HG03060 (cell line): ENCODE results near the gene C12orf76.
A peak's percentile ranks its signal among the peaks of the same experiment; 100 is the strongest.
"Not testable (repeated sequence)": the region's sequence is repeated elsewhere in the genome, so short reads cannot be mapped to it uniquely, and the experiment has no call there.

Source experiments
- ATAC-seq: cut with Tn5 transposase; IDR thresholded peaks from one replicate; pipeline ENCODE4 v1.9.1; 2021; ENCODE audit warnings: low read depth, moderate number of reproducible peaks; ENCODE audit not compliant: unreplicated experiment

C12orf76 gene

DNA sequence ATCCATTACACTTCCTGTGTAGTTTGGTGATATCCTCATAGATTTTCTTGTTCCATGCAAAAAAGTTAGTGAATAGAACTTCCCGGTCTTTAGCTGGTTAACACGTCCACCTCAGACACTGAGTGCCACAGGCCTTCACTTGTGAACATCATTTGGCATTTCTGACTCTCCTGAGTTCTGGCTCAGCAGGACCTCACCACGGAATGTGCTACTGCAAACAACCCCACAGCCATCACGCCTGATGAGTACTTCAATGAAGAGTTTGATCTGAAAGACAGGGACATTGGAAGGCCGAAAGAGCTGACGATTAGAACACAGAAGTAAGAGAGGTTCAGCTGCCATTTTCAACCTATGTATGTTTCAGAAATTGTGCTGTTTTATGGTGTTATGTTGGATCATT lies 20.0 kb downstream of the C12orf76 start:
- ATAC-seq: no peak

- ATAC-seq: no peak
These were observed 24.3 kb downstream of the C12orf76 start for GRCh38 chr12:110024051-110024450.

DNA sequence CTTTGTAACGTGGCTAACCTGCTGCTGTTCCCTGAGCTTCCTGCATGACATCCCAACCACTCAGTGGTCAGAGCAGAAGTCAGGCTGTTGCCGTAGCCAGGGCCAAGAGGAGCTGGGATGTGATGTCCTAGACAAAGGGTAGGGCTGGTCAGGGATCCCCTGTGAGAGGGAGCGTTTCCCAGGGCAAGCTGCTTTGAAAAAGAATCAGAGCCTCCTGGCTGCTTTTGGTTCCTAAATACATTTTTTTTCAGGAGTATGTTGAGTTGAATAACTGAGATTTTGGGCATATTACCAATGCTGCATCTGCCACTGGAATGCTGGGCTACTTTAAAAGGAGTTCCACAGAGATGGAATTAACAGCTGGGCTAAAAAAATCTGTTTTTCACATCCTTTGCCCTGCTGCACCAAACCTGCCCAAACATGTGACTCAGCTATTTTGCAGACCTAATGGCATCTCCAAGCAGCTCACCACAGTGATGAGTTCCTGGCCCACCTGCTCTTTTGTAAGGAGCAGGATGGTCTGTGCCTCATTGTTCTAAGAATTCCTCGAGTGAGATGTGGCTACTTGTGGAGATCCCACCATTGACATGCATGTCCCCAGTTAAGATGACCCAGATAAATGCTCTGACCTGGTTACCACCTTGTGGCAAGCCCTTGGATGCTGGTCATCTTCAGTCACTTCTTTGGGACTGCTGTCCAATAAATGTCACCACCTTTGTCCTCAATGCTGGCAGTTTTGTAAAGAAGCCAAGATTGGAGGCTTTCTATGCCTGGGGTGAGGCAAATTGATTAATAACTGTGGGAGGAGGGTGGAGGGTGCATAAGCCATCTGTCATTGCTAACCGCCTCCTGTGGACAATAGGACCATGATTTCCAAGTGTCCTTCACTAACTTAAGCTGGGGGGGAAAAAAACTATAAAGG lies 25.0 kb downstream of the C12orf76 start:
- ATAC-seq: no peak

GRCh38 chr12:110020956-110021355 lies 27.4 kb downstream of the C12orf76 start:
- no peak for ATAC-seq

DNA sequence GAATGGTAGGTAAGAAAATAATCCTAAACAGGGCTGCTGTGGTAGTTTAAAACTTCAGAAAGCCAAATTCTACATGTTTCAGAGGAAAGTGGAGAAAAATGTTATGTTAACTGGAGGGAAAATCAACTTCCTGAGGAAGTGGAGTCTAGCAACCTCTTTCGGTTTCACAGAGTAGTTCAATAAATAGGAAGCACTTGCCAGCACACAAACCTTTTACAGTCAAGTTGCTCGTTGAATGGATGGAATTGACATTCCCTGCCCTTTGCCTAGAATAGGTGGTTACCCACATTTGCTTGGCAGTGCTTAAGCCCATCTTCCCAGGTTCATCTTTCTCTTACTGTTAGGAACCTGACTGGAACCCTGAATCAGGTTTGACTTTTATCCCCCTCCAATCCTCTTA lies 33.2 kb downstream of the C12orf76 start:
- no peak for ATAC-seq

DNA sequence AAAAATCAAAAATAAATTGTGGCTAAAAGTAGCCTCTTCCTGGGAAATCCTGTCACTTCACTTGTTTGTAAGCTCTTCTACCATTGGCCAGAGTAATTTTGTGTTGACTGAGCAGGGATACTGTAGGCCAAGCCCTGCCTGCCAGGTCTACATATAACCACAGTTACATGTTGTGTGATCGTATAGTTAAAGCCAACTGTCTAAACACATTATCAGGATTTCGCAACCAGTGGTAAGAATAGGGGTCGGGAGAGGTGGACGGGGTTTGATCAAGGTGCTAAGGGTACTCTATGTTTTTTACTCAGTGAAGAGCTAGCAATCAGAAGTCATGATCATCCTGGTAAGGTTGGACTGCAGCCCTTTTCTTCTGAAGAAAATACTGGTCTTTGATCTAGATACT lies 35.7 kb downstream of the C12orf76 start:
- no peak for ATAC-seq

DNA sequence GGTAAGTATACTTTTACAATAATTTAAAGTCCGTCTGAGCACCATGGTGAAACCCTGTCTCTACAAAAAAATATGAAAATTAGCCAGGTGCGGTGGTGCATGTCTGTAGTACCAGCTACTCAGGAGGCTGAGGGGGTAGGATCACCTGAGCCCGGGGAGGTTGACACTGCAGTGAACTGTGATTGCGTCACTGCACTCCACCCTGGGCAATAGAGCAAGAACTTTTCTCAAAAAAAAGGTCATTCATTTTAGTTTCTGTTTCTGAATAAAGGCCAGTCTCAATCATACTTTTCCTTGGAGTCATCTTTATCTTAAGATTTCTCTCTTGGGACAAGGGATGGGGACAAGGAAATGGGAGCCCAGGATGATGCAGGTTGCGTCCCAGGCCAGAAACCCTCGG lies 36.2 kb downstream of the C12orf76 start:
- no peak for ATAC-seq

DNA sequence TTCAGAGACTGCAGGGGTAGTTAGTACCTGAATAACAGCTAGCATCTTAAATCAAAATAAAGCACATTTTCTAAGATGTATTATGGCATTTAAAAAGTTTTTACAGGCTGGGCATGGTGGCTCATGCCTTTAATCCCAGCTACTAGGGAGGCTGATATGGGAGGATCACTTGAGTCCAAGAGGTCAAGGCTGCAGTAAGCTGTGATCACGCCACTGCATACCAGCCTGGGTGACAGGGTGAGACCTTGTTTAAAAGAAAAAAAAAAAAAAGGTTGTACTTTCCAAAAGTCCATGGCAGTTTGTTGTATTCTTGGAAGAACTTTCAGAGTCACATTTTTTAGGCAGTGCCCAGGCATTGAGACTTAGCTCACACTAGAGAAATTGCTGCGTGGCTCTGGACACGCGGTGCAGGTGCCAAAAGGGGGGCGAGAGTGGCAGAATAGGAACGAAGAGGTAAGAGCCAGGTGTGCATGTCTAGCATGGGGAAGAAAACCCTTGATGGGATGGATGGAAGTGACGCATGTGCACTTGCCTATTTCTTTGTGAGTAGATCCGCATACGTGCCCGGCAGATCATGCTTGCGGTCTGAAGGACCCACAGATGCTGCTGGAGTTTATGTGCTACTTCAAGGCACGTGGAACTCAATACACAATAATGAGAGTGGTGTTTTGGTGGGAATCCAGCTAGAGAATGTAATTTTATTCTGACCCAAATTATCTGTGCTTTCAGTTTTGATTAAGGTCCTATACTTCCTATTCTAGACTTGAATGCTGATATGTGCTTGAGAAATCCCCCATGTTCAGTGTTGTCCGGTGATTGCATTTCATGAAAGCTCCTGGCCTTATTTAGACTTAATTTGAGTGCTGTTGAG lies 37.2 kb downstream of the C12orf76 start:
- no peak for ATAC-seq

DNA sequence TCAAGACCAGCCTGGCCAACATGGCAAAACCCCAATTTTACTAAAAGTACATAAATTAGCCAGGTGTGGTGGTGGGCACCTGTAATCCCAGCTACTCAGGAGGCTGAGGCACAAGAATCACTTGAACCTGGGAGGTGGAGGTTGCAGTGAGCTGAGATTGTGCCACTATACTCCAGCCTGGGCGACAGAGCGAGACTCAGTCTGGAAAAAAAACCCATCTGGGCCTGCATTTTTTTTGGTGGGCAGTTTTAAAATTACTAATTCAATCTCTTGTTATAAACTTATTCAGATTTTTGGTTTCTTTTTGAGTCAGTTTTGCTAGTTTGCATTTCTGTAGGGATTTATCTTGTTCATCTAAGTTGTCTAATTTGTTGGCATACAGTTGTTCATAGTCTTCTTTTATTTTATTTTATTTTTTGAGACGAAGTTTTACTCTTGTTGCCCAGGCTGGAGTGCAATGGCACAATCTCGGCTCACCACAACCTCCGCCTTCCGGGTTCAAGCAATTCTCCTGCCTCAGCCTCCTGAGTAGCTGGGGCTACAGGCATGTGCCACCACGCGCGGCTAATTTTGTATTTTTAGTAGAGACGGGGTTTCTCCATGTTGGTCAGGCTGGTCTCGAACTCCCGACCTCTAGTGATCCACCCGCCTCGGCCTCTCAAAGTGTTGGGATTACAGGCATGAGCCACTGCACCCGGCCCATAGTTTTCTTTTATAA lies 39.5 kb downstream of the C12orf76 start:
- ATAC-seq: not testable (repeated sequence)

- no peak for ATAC-seq
These were observed 40.4 kb downstream of the C12orf76 start for GRCh38 chr12:110007881-110008280.

DNA sequence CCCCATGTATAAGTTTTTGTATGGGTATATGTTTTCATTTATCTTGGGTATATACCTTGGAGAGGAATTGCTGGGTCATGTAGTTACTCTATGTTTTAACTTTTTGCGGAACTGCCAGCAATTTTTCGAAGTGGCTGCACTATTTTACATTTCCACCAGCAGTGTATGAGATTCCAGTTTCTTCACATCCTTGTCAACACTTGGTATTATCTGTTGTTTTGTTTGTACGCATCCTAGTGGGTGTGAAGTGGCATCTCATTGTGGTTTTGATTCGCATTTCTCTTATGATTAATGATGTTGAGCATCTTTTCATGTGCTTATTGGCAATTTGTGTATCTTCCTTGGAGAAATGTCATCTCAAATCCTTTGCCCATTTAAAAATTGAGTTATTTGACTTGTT lies 42.2 kb downstream of the C12orf76 start:
- ATAC-seq: no peak

DNA sequence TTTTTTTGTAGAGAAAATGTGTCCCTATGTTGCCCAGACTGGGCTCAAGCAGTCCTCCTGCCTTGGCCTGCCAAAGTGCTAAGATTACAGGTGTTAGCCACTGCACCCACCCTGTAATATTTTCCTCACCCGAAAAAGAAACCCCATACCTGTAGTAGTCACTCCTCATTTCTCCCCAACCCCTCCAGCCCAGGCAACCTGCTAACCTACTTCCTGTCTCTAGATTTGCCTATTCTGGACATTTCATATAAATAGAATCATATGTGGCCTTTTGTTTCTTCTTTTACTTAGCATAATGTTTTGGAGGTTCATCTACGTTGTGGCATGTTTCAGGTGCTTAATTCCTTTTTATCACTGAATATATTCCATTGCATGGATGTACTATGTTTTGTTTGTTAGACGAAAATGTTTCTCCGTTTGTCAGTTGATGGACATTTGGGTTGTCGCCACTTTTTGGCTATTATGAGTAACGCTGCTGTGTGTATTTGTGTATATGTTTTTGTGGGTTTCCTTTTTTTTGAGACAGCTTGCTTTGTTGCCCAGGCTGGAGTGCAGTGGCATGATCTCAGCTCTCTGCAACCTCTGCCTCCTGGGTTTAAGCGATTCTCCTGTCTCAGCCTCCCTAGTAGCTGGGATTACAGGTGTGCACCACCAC lies 42.9 kb downstream of the C12orf76 start:
- no peak for ATAC-seq

DNA sequence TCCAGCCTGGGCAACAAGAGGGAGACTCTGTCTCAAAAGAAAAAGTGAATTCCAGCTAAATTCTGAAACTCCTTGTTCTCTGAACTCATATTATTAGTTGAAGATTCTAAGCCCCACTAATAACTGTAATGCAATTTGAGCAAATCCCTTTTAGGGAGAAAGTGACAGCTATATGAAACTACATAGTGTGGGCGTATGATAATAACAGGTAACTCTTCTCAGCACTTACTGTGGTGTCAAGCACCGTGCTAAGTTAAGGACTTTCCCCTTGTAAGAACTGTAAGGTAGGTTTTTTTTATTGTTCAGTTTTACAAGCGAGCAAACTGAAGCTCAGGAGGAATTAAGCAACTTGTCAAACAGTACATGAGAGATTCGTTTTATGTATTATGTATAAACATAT lies 43.7 kb downstream of the C12orf76 start:
- no peak for ATAC-seq

DNA sequence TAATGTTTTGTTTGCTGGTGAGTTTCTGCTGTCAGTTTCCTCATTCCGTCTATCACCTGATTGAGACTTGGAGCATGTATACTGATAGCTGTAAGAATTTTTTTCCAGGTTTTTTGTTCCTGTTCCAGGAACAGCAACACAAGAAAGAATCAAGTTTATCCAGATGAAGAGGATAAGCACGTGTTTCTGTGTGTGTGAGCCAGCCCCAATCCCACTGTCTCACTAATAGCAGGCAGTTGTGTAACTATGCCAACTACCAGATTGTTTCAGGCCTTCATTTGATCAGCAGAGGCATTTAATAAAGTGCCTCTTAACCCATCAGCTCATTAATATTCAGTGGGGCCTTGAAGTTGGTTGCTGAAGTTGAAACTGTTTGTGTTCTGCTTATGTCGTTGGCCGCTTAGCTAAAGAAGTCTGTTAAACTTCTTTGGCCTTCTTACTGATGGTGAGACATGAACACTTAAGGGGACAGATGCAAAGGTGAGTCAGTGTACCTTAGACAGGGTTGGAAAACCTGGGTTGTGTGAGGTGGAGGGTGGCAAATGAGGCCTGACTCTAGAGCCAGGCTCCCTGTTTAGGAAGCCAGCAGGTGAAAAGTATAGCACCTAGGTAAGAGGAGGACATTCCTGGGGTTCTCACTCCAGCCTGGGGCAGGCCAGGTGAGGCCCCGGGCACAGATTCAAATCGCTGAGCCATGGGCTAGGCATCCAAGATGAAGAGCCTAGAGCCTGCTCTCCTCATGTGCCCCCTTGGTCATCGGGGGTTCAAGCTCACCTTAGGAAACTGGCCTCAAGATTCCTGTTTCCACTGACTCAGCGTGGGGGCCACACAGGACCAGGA lies 45.4 kb downstream of the C12orf76 start:
- ATAC-seq: no peak

GRCh38 chr12:110001596-110001995 lies 46.7 kb downstream of the C12orf76 start:
- ATAC-seq: no peak

- ATAC-seq: no peak
These were observed 48.3 kb downstream of the C12orf76 start for GRCh38 chr12:109999983-110000505.

GRCh38 chr12:109999649-109999971 lies 48.7 kb downstream of the C12orf76 start:
- ATAC-seq: no peak

DNA sequence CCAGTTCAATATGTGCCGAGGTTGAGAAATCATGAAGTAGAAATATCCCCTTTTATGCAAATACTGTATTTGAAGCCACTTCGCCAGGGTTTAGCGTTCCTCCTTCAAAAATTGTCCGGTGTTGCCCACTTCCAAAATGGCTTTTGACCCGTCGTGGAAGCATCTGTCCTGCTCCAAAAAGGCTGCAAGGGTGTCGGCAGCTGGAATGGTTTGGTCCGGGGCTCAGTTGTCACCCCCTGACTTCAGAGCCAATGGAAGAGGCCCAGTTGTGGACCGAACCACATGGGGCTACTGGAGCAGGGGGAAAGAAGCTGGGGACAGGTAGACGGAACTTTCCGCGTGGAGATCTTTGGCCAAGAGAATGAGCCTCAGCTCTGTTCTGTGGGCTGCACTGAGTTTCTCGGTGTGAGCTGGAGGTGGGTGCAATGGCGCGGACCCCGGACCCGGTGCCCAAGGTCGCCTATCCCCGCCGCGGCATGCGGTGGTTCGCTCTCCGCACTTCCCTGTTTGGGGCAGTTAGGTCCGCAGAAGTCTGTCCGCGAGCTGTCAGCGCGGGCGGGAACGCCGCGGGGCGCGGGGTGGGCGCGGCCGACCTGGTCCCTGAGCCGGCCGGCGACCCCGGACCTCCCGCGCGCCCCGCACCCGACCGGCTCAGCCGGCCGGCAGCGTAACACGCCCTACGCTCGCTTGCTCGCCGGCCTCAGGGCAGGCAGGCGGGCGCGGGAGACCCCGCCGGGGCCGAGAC lies 49.2 kb downstream of the C12orf76 start, which contains the start of gene ANKRD13A:
TSS of gene ANKRD13A (plus strand) at position 527 of the 745 bp plus-strand sequence. CDS start 259 bp downstream, outside the sequence.
- ATAC-seq: peak; percentile 35
